GM23338 (cell line): ENCODE results near the gene MAGI3. TPM values are rescaled to one million over a fixed set of nuclear protein-coding genes. Genes with fewer than 3 reads are reported as not detected.

Experiments
- CREB1 ChIP-seq: fragments of 250-450 bp; sonication (Bioruptor Pico); IDR thresholded peaks from 2 replicates; pipeline ENCODE4 v1.5.0; 2020; ENCODE audit warnings: low read depth, mild to moderate bottlenecking, moderate library complexity
- EZH2 ChIP-seq: fragments of 200-600 bp; sonication (generic); IDR thresholded peaks from one replicate; pipeline ENCODE4 v1.8.0; 2017; ENCODE audit warnings: antibody characterized with exemption, mild to moderate bottlenecking, low read depth; ENCODE audit not compliant: unreplicated experiment
- EZH2phosphoT487 ChIP-seq: fragments of 200-600 bp; sonication (generic); IDR thresholded peaks from one replicate; pipeline ENCODE4 v1.8.1; 2018; ENCODE audit warnings: antibody characterized with exemption; ENCODE audit not compliant: unreplicated experiment
- JUNB ChIP-seq: IDR thresholded peaks from one replicate; pipeline ENCODE4 v1.6.1; 2016; ENCODE audit warnings: antibody characterized with exemption; ENCODE audit not compliant: unreplicated experiment
- NANOG ChIP-seq: IDR thresholded peaks from 2 replicates; pipeline ENCODE4 v1.6.1; 2016; ENCODE audit warnings: antibody characterized with exemption, borderline replicate concordance
- REST ChIP-seq: IDR thresholded peaks from one replicate; pipeline ENCODE4 v1.6.1; 2018; ENCODE audit warnings: antibody characterized with exemption; ENCODE audit not compliant: unreplicated experiment
- STAT1 ChIP-seq: IDR thresholded peaks from one replicate; pipeline ENCODE4 v1.6.1; 2016; ENCODE audit warnings: antibody characterized with exemption; ENCODE audit not compliant: unreplicated experiment
- ZNF114 ChIP-seq: fragments of 250-450 bp; sonication (Bioruptor Pico); IDR thresholded peaks from 2 replicates; pipeline ENCODE4 v1.5.0; 2020; ENCODE audit warnings: mild to moderate bottlenecking, moderate library complexity
- ZNF331 ChIP-seq: fragments of 250-450 bp; sonication (Bioruptor Pico); IDR thresholded peaks from 2 replicates; pipeline ENCODE4 v1.5.0; 2020; ENCODE audit warnings: low read depth, mild to moderate bottlenecking, moderate library complexity
- ZNF462 ChIP-seq: fragments of 250-450 bp; sonication (Bioruptor Pico); IDR thresholded peaks from 2 replicates; pipeline ENCODE4 v1.5.0; 2020; ENCODE audit warnings: mild to moderate bottlenecking, moderate library complexity
- polyA plus RNA-seq: library from polyadenylated mRNA; unstranded; fragments of >200 nt; fragmentation: Nextera tagmentation; extraction: Ambion mirVana; gene quantifications from 2 replicates; pipeline ENCODE4 v1.2.1, GENCODE V29; 2016
- total RNA-seq: library from RNA; depleted of rRNA; stranded (reverse); fragments of >200 nt; shearing (Covaris generic); gene quantifications from 2 replicates; pipeline ENCODE4 v1.2.3, GENCODE V29; 2014

Gene MAGI3
- total and polyA plus RNA-seq, 2 experiments from 2014 or later: 3.9 to 10.0 TPM

- no peak for TF ChIP-seq ZNF462 (CRISPR knock-in tag)
- TF ChIP-seq CREB1 (CRISPR knock-in tag): no peak
- no peak for TF ChIP-seq STAT1
- no peak for TF ChIP-seq ZNF114 (CRISPR knock-in tag)
- no peak for TF ChIP-seq REST
- TF ChIP-seq NANOG: no peak
- TF ChIP-seq EZH2: no peak
- no peak for TF ChIP-seq JUNB
- TF ChIP-seq EZH2phosphoT487: no peak
- no peak for TF ChIP-seq ZNF331
Observed at GRCh38 chr1:113392541-113393128, 2.3 kb downstream of the MAGI3 start (continued).
